Esophagus mucosa (tissue), 1 donor: ENCODE measurements around the gene NEK11. TPM values are rescaled to one million over a fixed set of nuclear protein-coding genes. Genes with fewer than 3 reads are reported as not detected.
"Not testable (repeated sequence)": the region's sequence is repeated elsewhere in the genome, so short reads cannot be mapped to it uniquely, and the experiment has no call there.

ENCODE experiments used
- ATAC-seq: fragments of 200-7000 bp; cut with Tn5 transposase; one replicate; pipeline ENCODE4 v1.9.1; 2020
- total RNA-seq: library from RNA; stranded (reverse); gene quantifications from one replicate; pipeline ENCODE4 v1.2.4, GENCODE V29; 2023
- donor health status: DM: yes; HTN: yes; CAD: no.

Gene NEK11
- total RNA-seq, 1 donor from 2014 or later = 3.4 TPM

DNA sequence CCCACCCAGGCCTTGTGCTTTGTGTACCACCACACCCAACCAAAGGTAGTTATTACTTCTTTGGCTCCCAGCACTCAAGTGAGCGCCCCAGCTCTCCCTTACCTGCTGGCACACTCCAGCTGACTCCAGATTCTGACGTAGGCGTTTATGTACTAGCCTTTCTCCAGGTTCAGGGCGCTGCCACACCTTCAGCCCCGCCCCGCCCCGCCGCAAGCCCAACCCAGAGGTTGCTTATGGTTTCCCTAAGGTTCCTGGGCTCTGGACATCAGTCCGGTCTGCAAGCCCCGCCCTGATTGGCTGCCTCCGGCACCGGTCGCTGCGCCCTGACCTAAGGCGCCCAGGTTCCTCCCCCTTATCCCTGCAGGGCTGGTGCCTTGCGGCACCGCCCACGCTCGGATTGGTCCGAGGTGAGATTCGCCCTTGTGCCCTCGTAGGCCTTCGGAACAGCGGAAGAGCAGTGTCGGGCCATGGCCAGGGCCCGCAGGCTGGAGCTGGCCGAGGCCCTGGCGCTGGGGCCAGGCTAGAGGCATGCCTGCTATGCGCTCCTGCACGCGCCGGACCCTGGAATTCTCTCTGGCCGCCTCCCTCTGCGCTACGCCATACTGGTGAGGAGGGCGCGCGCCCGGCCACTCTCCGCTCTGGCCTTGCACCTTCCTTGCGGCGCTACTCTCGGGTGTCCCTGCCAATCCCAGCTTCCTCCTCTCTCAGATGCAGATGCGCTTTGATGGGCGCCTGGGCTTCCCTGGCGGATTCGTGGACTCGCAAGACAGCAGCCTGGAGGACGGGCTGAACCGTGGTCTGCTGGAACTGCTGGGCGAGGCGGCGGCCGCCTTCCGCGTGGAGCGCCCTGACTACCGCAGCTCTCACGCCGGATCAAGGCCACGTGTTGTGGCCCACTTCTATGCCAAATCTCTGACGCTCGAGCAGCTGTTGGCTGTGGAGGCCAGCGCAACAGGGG is 335.1 kb downstream of the NEK11 start:
- peak; percentile 96 for ATAC-seq

DNA sequence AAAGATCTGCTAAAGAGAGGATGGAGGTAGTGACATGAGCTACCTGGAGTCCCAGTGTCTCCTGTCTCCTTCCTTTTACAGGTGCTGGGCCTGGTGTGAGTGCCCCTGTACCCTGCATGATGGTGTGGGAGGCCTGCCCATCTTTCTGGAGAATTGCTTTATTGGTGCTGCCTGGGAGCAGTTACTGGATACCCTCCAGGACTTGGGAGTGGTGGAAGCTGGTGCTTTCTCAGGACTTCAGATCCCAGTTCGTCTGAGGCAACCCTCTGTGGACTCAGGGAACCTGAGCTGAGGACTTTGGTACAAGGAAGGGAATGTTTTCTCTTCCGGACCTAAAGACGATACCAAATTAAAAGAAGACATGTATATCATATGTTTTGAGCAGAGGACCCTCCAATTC is 336.6 kb downstream of the NEK11 start:
- ATAC-seq = no peak

DNA sequence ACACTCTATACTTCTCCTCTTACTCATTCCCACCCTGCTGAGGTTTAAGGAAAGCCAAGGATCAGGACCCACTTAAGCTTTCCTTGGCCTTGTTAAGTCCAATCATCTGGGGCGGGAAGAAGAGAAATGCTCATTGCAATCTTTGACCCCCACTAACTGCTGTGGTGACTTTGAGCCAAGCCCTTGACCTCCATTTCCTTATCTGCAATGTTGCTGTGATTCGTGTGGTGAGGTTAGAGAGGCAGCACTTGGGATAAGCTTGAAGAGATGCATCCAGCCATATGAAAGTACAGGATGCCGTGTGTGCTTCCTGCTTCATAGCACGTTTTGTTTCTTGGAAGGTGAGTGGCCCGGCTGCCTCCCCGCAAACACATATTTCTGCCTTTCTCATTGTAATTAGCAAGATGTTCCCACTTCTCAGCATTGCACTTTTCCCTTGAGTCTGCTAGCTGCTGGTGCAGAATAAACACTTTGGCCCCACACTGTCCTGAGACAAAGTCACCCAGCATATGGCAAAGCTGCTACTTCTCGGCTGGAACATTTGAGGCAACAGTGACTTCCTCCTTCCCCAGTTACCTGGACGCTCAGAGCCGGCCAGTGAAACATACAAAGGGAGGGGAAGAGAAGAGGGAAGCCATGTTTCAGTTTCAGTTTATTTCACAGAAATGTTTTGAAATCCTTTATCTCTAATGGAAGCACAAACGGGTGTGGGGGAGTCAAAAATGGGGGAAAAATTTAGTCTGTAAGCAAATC is 344.4 kb downstream of the NEK11 start:
- no peak for ATAC-seq

- ATAC-seq = no peak
Observed at GRCh38 chr3:131371688-131372066, 345.0 kb downstream of the NEK11 start.

DNA sequence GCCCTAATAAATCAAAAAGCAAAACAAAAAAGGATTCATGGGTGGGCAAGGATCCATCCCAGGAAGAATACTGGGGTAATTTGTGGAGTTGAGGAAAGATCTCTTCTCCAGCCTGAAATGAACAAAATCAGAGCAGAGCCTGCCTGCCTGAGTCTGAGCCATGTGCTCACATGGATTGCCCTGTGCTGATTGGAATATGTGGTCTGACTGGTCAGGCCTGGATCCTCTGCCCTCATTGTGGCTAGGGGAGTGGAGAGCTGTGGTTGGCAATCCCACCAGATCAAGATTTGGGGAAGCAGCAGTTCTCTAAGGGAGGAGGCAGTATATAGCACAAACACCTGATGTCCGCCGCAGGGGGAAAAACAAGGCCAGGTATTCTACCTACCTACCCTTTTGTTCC is 348.1 kb downstream of the NEK11 start:
- no peak for ATAC-seq

- ATAC-seq = not testable (repeated sequence)
Observed at GRCh38 chr3:131380821-131381444, 354.3 kb downstream of the NEK11 start.

- ATAC-seq = peak; percentile 100
Observed at GRCh38 chr3:131381445-131382291, 355.0 kb downstream of the NEK11 start, which contains the start of gene NUDT16. TSS of gene NUDT16 (plus strand) at chr3:131381774. CDS start at chr3:131381805, 31 bp downstream.

GRCh38 chr3:131386429-131387165 is 359.9 kb downstream of the NEK11 start:
- ATAC-seq = no peak

DNA sequence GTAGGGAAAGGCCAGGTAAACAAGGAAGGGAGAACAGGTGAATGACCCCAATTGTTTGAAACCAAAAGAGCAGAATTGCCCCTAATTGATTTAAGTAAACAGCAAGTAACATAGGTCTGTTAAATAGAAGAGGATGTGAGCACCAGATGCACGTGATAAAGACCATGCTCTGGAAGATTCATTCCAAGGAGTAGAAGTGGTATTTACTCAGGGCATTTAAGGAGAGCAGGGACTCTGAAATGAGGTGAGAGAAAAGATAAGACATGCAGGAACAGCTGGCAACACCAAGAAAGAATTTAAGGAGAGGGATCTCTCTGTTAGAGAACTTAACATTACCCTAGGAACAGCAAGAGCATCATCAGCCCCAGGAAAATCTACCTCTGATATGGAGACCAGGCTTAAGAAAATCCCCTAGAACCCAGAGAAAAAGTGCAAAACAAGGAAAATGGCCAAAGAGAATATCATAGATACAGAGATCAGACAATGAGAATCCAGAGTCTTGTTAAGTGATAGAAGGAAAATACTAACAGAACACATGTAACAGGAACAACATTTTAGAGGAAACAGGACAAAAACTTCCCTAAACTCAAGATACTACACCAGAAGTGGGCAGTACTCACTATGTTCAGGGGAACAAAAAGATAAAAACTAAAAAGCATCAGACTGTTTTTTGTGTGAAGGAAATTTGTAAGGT is 361.3 kb downstream of the NEK11 start:
- no peak for ATAC-seq

GRCh38 chr3:131388490-131388799 is 361.8 kb downstream of the NEK11 start:
- ATAC-seq = no peak

- ATAC-seq = no peak
Observed at GRCh38 chr3:131390331-131390730, 363.7 kb downstream of the NEK11 start.

- ATAC-seq = no peak
Observed at GRCh38 chr3:131393051-131393450, 366.4 kb downstream of the NEK11 start.

DNA sequence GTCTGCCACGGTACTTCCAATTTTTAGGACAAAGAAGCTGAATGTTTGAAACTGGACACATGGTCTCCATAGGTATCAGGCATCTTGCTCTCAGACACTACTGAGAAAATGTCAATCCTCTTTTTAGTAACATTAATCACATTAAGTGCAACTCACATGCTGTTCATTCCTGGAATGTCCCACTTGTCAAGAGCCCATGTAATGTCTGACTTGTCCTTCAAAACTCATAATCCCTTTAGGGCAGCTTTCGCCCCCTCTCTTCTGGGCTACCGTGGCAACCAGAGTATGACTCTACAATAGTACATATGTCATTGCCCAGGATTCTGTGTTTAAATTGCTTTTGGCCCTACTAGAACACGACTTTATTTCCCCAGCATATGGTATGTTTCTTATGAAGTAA is 367.2 kb downstream of the NEK11 start:
- no peak for ATAC-seq

DNA sequence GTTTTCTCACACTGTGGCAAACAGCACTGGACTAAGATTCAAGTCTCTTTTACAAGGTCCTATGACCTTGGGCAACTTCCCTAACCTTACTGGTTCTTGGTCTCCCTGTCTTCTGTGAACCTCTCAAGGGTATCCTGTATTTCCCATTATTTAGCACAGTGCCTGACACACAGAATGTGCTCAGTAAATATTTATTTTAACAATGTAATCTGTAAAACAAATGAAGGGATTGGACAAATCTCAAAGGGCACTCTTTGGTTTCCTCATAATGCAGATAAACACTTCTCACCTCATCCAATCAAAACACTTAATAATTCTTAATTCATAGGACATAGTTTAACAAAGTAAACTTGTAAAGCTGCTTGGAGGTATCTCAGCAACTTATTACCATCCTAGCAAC is 367.7 kb downstream of the NEK11 start:
- no peak for ATAC-seq

- no peak for ATAC-seq
Observed at GRCh38 chr3:131396170-131396569, 369.5 kb downstream of the NEK11 start.

DNA sequence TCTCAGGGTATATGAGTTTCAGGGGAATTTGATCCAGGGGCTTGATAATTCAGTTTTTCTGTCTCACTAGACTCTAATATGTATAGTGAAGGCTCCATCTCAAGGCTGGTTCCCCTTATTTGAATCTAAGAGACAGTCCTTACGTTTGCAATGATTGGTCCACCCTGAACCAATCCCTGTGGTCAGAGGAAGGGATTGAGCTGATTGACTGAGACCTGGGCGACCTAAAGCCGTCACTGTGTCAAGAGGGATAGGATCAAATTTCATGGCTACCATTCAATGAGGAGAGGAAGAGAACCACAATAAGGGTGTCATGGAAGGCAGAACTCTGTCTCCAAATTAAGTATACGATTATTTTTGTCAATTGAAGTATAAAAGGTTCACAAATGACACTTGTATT is 371.2 kb downstream of the NEK11 start:
- ATAC-seq = no peak

Other genes with a start within 250 kb of the NEK11 start
- gene ATP2C1, start 132.8 kb upstream of the NEK11 start, total RNA-seq = 33.9 TPM
- 4.8 TPM for gene ASTE1, start 52 bp upstream of the NEK11 start, total RNA-seq